ENCODE data around the gene LRRFIP1. TPM values are rescaled to one million over a fixed set of nuclear protein-coding genes. Genes with fewer than 3 reads are reported as not detected.

The LRRFIP1 gene
- total RNA-seq, 2 experiments from 2014 or later = 157 to 161 TPM

DNA sequence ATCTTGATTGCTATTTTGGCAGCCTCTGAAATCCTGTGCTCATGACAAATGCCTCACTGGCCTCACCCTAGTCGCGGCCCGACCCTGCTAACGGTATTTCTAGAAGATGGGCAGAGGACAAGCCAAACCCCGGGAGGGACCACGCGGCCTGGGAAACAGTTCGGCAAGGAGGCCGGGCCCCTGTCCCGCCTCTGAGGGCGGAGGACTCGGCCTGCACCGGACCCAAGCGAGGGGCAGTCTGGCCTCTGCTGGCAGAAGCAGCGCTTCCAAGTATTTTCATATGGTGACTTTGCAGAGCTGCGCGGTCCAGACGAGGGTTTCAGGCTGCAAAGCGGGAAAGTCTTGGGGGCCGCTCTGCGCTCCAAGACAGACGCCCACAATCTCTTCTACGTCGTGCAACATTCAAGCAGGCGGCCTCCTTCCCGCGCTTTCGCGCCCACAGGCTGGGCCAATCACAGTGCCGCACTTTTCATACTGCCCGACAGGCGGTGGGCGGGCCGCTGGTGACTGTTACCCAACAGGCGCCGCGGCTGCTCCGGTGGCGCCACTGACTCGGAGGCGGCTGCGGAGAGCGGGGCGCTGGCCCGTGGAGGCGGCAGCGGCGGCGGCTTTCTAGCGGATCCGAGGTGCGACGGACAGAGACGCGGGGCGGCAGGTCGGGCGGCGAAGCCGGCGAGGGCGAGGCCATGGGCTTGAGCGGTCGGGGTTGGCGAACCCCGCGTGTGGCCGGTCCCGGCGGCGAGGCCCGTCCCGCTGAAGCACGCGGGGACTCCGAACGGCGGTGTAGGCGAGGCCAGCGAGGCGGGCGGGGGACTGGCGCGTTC, 171.1 kb downstream of the LRRFIP1 start, which contains the start of gene RBM44:
RBM44 (plus strand) TSS at position 544 of the 824 bp plus-strand sequence. CDS start 14,831 bp downstream, outside the sequence.
- Mint-ChIP-seq H3K27ac (no peak within 1 kb of the TSS), H3K9me3 (peaks cover 3% of the 10 kb centered on the region), H3K4me1 (ENCODE audit: low read depth) (no peaks in the 10 kb centered on the region), H3K4me3 (no peak within 1 kb of the TSS), H3K36me3 (ENCODE audit: low read depth) (peaks cover 15% of the 10 kb centered on the region), H3K27me3 (no peaks in the 10 kb centered on the region)
- Histone ChIP-seq H3K9me3 (ENCODE audit: control insufficient read depth in 1 of 2, insufficient read depth in 1 of 2, low read length in 2 of 2) (peaks cover 4 to 19% of the 10 kb centered on the region in 2 experiments), H3K36me3 (ENCODE audit: insufficient read depth, low read length) (no peaks in the 10 kb centered on the region), H3K27ac (ENCODE audit: low read depth in 1 of 2, low read length in 2 of 2) (no peak within 1 kb of the TSS), H3K27me3 (ENCODE audit: control insufficient read depth in 1 of 2, insufficient read depth in 2 of 2, low read length in 2 of 2) (no peaks in the 10 kb centered on the region), H3K4me1 (ENCODE audit: insufficient read depth, low read length) (no peaks in the 10 kb centered on the region), H3K4me3 (ENCODE audit: low read length) (no peak within 1 kb of the TSS)
- intact Hi-C loops (cut with DNase I, micrococcal nuclease) = no loop called here
- TF ChIP-seq, protein P1, sequence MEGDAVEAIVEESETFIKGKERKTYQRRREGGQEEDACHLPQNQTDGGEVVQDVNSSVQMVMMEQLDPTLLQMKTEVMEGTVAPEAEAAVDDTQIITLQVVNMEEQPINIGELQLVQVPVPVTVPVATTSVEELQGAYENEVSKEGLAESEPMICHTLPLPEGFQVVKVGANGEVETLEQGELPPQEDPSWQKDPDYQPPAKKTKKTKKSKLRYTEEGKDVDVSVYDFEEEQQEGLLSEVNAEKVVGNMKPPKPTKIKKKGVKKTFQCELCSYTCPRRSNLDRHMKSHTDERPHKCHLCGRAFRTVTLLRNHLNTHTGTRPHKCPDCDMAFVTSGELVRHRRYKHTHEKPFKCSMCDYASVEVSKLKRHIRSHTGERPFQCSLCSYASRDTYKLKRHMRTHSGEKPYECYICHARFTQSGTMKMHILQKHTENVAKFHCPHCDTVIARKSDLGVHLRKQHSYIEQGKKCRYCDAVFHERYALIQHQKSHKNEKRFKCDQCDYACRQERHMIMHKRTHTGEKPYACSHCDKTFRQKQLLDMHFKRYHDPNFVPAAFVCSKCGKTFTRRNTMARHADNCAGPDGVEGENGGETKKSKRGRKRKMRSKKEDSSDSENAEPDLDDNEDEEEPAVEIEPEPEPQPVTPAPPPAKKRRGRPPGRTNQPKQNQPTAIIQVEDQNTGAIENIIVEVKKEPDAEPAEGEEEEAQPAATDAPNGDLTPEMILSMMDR (IDR thresholded peaks at IDR 0.05) = no peak
- POLR2A ChIA-PET = no interaction called here
- ATAC-seq (ENCODE audit: poor library complexity) = no peak
- DNase-seq = no peak
- CTCF ChIA-PET = no interaction called here

DNA sequence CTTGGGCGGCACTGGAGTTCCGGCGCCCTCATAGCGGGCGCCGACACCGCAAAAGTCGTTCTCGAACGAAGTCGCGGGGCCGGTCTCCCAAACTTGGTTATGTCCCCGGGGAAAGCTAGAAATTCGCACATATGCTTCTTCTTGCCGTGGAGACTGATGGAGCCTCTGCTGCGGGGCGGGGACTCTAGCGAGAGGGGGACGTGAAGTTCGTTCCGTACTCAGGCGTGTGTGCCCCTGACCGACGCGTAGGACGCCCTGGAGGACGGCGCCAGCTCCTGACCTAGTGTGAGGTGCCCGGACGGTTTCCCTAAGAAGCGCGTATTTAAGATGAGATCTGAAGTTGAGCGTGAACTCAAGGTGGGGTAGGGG, 171.7 kb downstream of the LRRFIP1 start:
- ATAC-seq (ENCODE audit: poor library complexity) (no peak), DNase-seq (no peak)
- H3K4me3 ChIP-seq (ENCODE audit: low read length) = no peak overlapping the region
- H3K27me3 ChIP-seq (ENCODE audit: control insufficient read depth in 1 of 2, insufficient read depth in 2 of 2, low read length in 2 of 2) = no peaks in the 10 kb centered on the region
- no peaks in the 10 kb centered on the region for H3K27me3 Mint-ChIP-seq
- H3K36me3 Mint-ChIP-seq (ENCODE audit: low read depth) = peaks cover 15% of the 10 kb centered on the region
- no peaks in the 10 kb centered on the region for H3K4me1 Mint-ChIP-seq (ENCODE audit: low read depth)
- H3K4me3 Mint-ChIP-seq = no peak overlapping the region
- no peak overlapping the region for H3K27ac Mint-ChIP-seq
- POLR2A ChIA-PET = no interaction called here
- peaks cover 4 to 19% of the 10 kb centered on the region in 2 experiments for H3K9me3 ChIP-seq (ENCODE audit: control insufficient read depth in 1 of 2, insufficient read depth in 1 of 2, low read length in 2 of 2)
- no peaks in the 10 kb centered on the region for H3K36me3 ChIP-seq (ENCODE audit: insufficient read depth, low read length)
- CTCF ChIA-PET = no interaction called here
- no peak overlapping the region for H3K27ac ChIP-seq (ENCODE audit: low read depth in 1 of 2, low read length in 2 of 2)
- peaks cover 3% of the 10 kb centered on the region for H3K9me3 Mint-ChIP-seq
- intact Hi-C loops (cut with DNase I, micrococcal nuclease) = no loop called here
- no peaks in the 10 kb centered on the region for H3K4me1 ChIP-seq (ENCODE audit: insufficient read depth, low read length)
- TF ChIP-seq, protein P1 (IDR thresholded peaks at IDR 0.05) = no peak

DNA sequence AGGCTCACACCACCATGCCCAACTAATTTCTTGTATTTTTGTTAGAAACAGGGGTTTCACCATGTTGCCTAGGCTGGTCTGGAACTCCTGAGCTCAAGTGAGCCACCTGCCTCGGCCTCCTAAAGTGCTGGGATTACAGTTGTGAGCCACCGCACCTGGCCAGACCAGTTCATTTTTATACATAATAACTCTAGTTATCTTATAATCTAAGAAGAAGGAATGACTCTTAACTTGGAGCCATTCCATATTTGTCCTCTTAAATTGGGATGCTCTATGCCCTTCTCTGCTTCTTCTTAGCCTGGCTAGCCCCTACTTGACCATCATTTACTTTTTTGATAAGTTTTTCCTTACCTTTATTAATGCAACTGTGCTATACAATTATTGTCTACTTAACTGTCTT, 174.1 kb downstream of the LRRFIP1 start:
- Histone ChIP-seq H3K27ac (ENCODE audit: low read depth in 1 of 2, low read length in 2 of 2) (no peak overlapping the region), H3K36me3 (ENCODE audit: insufficient read depth, low read length) (no peaks in the 10 kb centered on the region), H3K4me3 (ENCODE audit: low read length) (no peak overlapping the region), H3K9me3 (ENCODE audit: control insufficient read depth in 1 of 2, insufficient read depth in 1 of 2, low read length in 2 of 2) (peaks cover 4 to 19% of the 10 kb centered on the region in 2 experiments), H3K27me3 (ENCODE audit: control insufficient read depth in 1 of 2, insufficient read depth in 2 of 2, low read length in 2 of 2) (no peaks in the 10 kb centered on the region), H3K4me1 (ENCODE audit: insufficient read depth, low read length) (no peaks in the 10 kb centered on the region)
- ChIA-PET POLR2A (no interaction called here), CTCF (no interaction called here)
- DNase-seq = no peak
- no peak overlapping the region for H3K4me3 Mint-ChIP-seq
- no peak for ATAC-seq (ENCODE audit: poor library complexity)
- TF ChIP-seq, protein P1 (IDR thresholded peaks at IDR 0.05) = no peak
- H3K27ac Mint-ChIP-seq = no peak overlapping the region
- peaks cover 3% of the 10 kb centered on the region for H3K9me3 Mint-ChIP-seq
- no peaks in the 10 kb centered on the region for H3K4me1 Mint-ChIP-seq (ENCODE audit: low read depth)
- H3K36me3 Mint-ChIP-seq (ENCODE audit: low read depth) = peaks cover 15% of the 10 kb centered on the region
- intact Hi-C loops (cut with DNase I, micrococcal nuclease) = no loop called here
- no peaks in the 10 kb centered on the region for H3K27me3 Mint-ChIP-seq

All from CD4-positive, alpha-beta T cell (primary cell).